ENCODE measurements around the gene RMDN2.

RMDN2 gene

DNA sequence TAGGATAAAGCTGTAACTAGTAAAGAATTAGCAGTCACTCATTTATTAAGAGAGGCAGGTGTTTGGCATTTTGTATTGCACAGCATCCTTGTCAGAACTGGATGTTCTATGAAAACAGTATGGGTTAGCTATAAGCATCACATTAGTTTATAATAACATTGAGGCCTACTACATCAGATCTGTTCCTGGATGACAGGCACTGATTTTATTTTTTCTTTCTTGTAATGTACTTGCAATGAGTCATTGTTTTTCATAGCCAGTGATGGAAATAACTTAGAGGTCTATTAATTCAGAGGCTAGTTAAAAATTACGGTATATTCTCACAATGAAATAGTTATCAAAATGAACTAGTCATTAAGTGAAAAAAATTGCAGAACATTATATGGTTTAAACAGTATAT, 13.0 kb upstream of the RMDN2 start:
- Histone ChIP-seq H3K36me3 (no peaks in the 10 kb centered on the region), H3K4me3 (no peak overlapping the region), H3K27ac (no peak overlapping the region), H3K9me3 (no peaks in the 10 kb centered on the region), H3K4me1 (no peaks in the 10 kb centered on the region), H3K4me2 (no peak overlapping the region), H3K27me3 (no peaks in the 10 kb centered on the region), H3K9ac (no peak overlapping the region), H4K20me1 (no peaks in the 10 kb centered on the region)
- no peak for TF ChIP-seq Cebpa-rat (IDR thresholded peaks at IDR 0.05)

DNA sequence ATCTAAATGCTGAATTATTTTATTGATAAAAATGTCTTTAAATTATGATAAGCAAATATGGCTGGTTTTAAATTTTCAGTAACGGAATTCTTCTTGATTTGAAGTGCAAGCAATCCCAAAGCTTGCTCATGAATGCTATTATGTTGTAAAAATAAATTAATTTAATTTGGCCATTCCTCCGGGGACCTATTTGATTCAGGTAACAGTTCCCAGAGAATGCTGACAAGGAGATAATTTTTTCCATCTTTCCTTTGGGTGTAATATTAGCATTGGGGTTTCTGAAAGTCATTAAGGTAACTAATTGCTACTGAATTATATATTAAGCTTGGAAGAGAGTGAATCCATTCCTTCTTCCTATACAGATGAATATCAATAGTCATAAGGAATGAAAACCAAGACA, 12.5 kb upstream of the RMDN2 start:
- Histone ChIP-seq H4K20me1 (no peaks in the 10 kb centered on the region), H3K4me2 (no peak overlapping the region), H3K4me1 (no peaks in the 10 kb centered on the region), H3K27me3 (no peaks in the 10 kb centered on the region), H3K36me3 (no peaks in the 10 kb centered on the region), H3K4me3 (no peak overlapping the region), H3K9ac (no peak overlapping the region), H3K27ac (no peak overlapping the region), H3K9me3 (no peaks in the 10 kb centered on the region)
- TF ChIP-seq Cebpa-rat (IDR thresholded peaks at IDR 0.05), result no peak

DNA sequence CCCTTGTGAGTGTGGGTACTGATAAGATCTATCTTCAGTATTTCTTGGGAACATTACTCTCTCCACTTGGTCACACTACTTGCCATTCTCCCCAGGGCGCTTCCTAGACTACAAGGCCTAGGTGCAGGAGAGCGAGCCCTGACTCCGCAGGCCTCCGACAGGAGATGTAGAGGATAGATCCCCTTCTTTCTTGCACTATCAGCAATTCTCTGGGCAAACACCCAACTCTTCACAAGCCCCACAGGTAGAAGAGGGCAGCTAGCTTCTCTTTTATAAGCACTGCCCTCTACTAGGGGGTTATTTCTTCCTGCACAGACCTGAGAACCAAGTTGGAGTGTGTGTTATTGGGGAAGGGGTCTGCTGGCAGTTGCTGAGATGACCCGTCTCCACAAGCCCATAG, 10.7 kb upstream of the RMDN2 start:
- no peak for TF ChIP-seq Cebpa-rat (IDR thresholded peaks at IDR 0.05)
- no peak overlapping the region for H3K4me2 ChIP-seq

DNA sequence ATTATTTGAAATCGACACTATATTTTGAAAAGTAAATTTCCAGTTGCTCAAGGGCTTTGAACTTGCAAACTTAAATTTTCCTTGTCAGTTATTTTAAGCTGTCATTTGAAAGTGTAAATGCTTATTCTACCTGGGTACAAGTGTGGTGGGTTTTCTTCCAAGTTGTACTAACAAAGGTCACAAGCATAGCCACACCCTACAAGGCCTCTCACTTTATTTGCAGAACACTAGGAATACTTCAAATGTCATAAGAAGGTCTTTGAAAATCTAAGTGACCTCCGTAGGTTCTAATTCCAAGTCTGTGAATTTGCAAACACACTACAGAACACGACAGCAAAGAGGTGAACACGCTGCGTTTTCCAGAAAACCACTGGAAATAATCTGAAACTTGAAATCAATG, 9.3 kb upstream of the RMDN2 start:
- Histone ChIP-seq H3K4me2 (no peak overlapping the region), H3K27ac (no peak overlapping the region), H3K36me3 (no peaks in the 10 kb centered on the region), H3K4me3 (no peak overlapping the region), H4K20me1 (no peaks in the 10 kb centered on the region), H3K4me1 (no peaks in the 10 kb centered on the region), H3K9me3 (no peaks in the 10 kb centered on the region), H3K9ac (no peak overlapping the region), H3K27me3 (no peaks in the 10 kb centered on the region)
- TF ChIP-seq Cebpa-rat (IDR thresholded peaks at IDR 0.05), result no peak

More for the DNA sequence above, 10.7 kb upstream of the RMDN2 start:
- Histone ChIP-seq H4K20me1 (no peaks in the 10 kb centered on the region), H3K27ac (no peak overlapping the region), H3K4me1 (no peaks in the 10 kb centered on the region), H3K27me3 (no peaks in the 10 kb centered on the region), H3K4me3 (no peak overlapping the region), H3K36me3 (no peaks in the 10 kb centered on the region), H3K9me3 (no peaks in the 10 kb centered on the region), H3K9ac (no peak overlapping the region)

DNA sequence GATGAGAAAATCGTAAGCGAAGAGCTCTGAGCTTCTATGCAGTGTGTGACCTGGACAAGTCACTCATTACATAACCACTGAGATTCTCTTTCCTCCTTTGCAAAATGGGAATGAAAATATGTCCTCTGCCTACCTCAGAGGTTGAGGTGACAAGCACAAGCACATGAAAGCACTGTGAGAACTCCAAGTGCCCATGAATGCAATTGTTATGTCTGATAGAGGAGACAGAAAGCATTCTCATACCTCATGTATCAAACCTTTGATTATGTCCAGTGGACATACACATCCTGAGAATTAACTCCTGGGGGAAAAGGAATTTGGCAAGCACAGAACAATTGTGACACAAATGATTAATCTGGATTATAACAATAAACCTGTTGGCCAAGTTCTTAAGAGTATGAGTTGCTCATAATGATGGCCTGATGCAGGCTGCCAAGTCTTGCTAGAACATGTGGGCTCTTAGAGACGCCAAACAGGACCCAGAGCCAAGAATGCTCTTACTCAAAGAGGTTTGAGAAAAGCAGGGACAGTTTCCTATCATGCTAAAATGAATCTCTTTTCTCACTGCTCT, 8.5 kb upstream of the RMDN2 start:
- Histone ChIP-seq H3K36me3 (no peaks in the 10 kb centered on the region), H3K4me1 (no peaks in the 10 kb centered on the region), H3K27ac (no peak overlapping the region), H3K4me2 (no peak overlapping the region), H3K9me3 (no peaks in the 10 kb centered on the region), H3K27me3 (no peaks in the 10 kb centered on the region), H3K9ac (no peak overlapping the region), H4K20me1 (no peaks in the 10 kb centered on the region), H3K4me3 (no peak overlapping the region)
- TF ChIP-seq Cebpa-rat (IDR thresholded peaks at IDR 0.05), result no peak

DNA sequence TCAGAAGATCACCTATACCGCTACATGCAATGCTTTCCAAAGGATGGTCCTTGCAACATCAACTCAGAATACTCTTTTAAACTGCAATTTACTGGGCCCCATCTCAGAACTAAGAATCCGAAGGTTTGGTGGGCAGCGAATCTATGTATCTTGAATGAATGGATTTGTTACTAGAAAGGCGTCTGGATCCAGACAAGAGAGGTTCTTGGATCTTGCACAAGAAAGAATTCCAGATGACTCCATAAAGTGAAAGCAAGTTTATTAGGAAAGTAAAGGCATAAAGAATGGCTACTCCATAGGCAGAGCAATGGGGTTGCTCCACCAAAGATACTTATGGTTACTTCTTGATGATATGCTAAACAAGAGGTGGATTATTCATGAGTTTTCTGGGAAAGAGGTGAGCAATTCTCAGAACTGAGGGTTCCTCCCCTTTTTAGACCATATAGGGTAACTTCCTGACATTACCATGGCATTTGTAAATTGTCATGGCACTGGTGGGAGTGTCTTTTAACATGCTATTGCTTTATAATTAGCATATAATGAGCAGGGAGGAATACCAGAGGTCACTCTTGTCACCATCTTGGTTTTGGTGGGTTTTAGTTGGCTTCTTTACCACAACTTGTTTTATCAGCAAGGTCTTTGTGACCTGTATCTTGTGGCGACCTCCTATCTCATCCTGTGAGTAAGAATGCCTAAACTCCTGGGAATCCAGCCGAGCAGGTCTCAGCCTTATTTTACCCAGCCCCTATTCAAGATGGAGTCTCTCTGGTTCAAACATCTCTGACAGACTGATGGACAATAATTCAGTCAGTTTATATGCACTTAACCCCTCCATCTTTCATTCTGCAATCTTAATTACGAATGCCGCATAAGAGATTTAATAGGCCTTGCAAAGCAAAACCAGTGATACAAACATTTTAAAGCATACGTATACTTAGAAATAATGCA, 7.5 kb upstream of the RMDN2 start:
- no peak overlapping the region for H3K27ac ChIP-seq
- H3K27me3 ChIP-seq, result no peaks in the 10 kb centered on the region
- H3K36me3 ChIP-seq, result no peaks in the 10 kb centered on the region
- H3K9ac ChIP-seq, result no peak overlapping the region
- H3K4me3 ChIP-seq, result no peak overlapping the region
- no peak overlapping the region for H3K4me2 ChIP-seq
- no peaks in the 10 kb centered on the region for H4K20me1 ChIP-seq
- H3K9me3 ChIP-seq, result no peaks in the 10 kb centered on the region
- H3K4me1 ChIP-seq, result no peaks in the 10 kb centered on the region
- TF ChIP-seq Cebpa-rat (IDR thresholded peaks at IDR 0.05), result no peak

DNA sequence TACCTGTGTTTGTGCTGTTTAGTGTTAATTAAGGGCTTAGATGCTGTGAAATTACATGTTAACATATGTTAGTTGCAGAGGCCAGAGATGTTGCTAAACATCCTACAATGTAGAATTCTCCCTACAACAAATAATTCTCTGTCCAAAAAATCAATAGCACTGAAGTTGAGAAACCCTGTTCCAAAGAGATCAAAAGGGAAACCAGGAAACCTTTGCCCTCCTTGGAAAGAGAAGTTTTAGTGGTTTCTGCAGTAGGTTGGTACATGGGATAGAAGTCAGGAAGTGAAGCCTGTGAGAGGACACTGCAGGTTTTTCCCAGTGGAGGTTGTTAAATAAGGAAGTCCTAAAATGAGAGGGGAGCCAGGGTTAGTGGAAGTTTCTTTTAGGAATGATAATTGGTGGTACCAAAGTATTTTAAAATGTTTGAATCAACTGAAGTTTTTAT, 6.3 kb upstream of the RMDN2 start:
- H4K20me1 ChIP-seq, result no peaks in the 10 kb centered on the region

DNA sequence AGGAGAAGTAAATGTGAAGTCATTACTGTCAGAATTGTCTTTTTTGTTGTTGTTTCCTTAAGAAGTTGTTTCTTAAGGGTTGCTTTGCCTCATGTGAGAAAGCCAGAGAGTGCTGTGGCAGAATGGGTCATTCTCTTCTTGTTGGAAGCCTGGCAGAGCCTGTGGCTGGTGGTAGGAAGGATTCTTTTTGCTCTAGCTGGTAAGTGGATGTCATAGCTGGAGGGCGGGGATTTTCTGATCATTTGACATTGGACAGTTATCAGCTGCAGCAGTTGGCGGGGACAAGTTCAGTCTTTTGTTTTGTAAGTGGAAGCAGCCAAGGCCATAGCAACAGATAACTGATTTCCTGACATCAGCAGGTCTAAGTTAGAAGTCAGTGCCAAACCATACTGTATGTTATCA, 5.5 kb upstream of the RMDN2 start:
- Histone ChIP-seq H3K9me3 (no peaks in the 10 kb centered on the region), H4K20me1 (no peaks in the 10 kb centered on the region), H3K4me3 (no peak overlapping the region), H3K27ac (no peak overlapping the region), H3K36me3 (no peaks in the 10 kb centered on the region), H3K4me1 (peaks cover 3% of the 10 kb centered on the region; the same call in 1 of the 2 replicates), H3K4me2 (no peak overlapping the region), H3K9ac (no peak overlapping the region), H3K27me3 (no peaks in the 10 kb centered on the region)
- no peak for TF ChIP-seq Cebpa-rat (IDR thresholded peaks at IDR 0.05)

More for the DNA sequence above, 6.3 kb upstream of the RMDN2 start:
- H3K4me3 ChIP-seq, result no peak overlapping the region
- no peaks in the 10 kb centered on the region for H3K27me3 ChIP-seq
- H3K4me2 ChIP-seq, result no peak overlapping the region
- no peaks in the 10 kb centered on the region for H3K4me1 ChIP-seq
- no peak overlapping the region for H3K9ac ChIP-seq
- H3K27ac ChIP-seq, result no peak overlapping the region
- no peaks in the 10 kb centered on the region for H3K9me3 ChIP-seq
- TF ChIP-seq Cebpa-rat (IDR thresholded peaks at IDR 0.05), result no peak
- H3K36me3 ChIP-seq, result no peaks in the 10 kb centered on the region

DNA sequence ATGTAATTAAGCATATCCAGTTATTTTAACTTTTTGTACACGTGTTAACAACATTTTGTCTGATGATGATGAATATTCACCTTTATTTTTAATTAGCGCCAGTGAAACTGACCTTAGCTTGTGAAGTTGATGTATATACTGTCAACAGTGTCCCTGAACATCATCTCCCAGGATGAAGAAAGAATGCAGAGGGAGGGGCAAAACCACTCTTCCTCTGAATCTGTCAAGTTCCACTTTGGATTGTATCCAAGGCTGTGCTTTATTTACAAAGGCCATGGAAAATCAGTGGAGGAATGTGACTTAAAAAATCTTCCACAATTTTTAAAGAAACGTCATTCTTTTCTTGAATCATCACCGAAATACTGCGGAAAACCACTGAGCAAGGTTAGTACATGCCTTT, 4.5 kb upstream of the RMDN2 start:
- H3K27ac ChIP-seq, result no peak overlapping the region
- no peaks in the 10 kb centered on the region for H3K36me3 ChIP-seq
- no peak overlapping the region for H3K9ac ChIP-seq
- no peak overlapping the region for H3K4me3 ChIP-seq
- no peak overlapping the region for H3K4me2 ChIP-seq
- no peaks in the 10 kb centered on the region for H3K27me3 ChIP-seq
- H4K20me1 ChIP-seq, result no peaks in the 10 kb centered on the region
- H3K9me3 ChIP-seq, result no peaks in the 10 kb centered on the region
- peaks cover 7% of the 10 kb centered on the region; the same call in 1 of the 2 replicates for H3K4me1 ChIP-seq
- no peak for TF ChIP-seq Cebpa-rat (IDR thresholded peaks at IDR 0.05)

DNA sequence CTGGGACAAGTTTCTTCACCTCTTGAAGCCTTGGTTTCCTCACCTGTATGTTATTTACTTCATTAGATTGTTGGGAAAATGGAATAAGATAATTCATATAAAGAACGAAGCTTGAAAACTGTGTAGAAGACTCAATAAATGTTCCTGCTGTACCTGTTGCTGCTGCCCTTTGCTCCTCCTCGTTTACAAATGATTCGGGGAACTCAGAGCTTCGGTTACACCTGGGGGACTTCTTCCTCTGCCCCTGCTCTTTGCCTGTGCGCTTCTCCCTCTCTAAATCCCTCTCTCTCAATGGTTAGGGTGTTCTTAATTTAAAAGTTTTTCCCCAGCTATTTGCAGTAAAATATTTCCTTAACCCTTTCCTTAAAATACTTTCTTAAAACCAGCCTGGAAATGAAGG, 3.3 kb upstream of the RMDN2 start:
- no peaks in the 10 kb centered on the region for H3K36me3 ChIP-seq
- H3K27ac ChIP-seq, result no peak overlapping the region
- H3K4me3 ChIP-seq, result no peak overlapping the region
- H3K27me3 ChIP-seq, result no peaks in the 10 kb centered on the region
- no peaks in the 10 kb centered on the region for H3K9me3 ChIP-seq
- H3K4me1 ChIP-seq, result peaks cover 16% of the 10 kb centered on the region
- no peak overlapping the region for H3K4me2 ChIP-seq
- TF ChIP-seq Cebpa-rat (IDR thresholded peaks at IDR 0.05), result no peak
- H4K20me1 ChIP-seq, result no peaks in the 10 kb centered on the region
- H3K9ac ChIP-seq, result no peak overlapping the region

All from BLaER1 (cell line).